ENCODE measurements around the gene PLCH1.

The PLCH1 gene

DNA sequence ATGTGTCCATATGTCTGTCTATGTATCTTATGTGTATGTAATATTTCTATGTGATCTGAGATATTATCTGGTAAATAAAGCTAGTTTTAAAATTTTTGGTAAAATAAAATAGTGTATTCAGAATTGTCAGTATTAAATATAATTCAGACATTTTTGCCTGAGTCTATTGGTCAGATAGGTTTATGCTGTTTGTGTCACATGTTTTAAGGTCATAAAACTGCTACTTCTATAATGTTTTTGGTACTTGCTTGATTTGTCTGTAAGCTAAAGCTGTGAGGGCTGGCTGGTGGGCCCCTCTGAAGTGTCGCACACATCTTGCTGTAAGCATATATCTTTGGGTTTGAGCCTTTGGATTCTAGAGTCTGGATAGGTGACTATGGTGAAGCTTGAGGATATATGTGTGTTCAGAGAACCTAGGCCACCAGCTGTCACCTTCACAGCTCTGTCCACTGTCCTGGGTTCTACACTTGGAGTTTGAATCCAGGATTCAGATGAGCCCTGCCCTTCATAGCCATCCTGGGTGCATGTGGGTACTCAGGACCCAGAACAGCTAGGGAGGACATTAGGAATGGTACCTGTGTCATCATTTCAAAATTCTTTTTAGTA lies 379.6 kb downstream of the PLCH1 start:
- in situ Hi-C loops (cut with MboI; ENCODE audit: low pct_unique_long_range_greater_than_20kb, low sequenced_read_pairs, unreplicated experiment), result no loop called here
- DNase-seq (ENCODE audit: low spot score), result no peak

DNA sequence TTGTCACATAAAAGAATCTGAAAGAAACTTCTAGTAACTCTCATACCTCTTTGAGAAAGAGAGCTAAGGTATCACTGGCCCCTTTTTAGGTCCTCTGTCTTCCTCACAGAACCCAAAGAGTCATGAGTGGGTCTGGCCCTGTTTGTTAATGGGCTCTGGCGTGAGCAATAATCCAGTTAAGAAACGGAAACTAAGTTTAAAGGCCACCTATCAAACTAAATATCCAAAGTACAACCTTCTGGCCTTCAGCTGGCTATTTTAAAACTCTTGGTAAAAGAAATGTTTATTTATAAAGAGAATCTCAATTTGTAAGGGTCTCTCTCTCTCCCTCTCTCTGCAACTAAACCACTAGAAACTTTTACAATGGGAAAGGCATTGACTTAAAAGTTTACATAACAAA lies 380.4 kb downstream of the PLCH1 start:
- DNase-seq (ENCODE audit: low spot score), result no peak
- in situ Hi-C loops (cut with MboI; ENCODE audit: low pct_unique_long_range_greater_than_20kb, low sequenced_read_pairs, unreplicated experiment), result no loop called here
- TF ChIP-seq, protein P1, sequence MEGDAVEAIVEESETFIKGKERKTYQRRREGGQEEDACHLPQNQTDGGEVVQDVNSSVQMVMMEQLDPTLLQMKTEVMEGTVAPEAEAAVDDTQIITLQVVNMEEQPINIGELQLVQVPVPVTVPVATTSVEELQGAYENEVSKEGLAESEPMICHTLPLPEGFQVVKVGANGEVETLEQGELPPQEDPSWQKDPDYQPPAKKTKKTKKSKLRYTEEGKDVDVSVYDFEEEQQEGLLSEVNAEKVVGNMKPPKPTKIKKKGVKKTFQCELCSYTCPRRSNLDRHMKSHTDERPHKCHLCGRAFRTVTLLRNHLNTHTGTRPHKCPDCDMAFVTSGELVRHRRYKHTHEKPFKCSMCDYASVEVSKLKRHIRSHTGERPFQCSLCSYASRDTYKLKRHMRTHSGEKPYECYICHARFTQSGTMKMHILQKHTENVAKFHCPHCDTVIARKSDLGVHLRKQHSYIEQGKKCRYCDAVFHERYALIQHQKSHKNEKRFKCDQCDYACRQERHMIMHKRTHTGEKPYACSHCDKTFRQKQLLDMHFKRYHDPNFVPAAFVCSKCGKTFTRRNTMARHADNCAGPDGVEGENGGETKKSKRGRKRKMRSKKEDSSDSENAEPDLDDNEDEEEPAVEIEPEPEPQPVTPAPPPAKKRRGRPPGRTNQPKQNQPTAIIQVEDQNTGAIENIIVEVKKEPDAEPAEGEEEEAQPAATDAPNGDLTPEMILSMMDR (IDR thresholded peaks at IDR 0.05; ENCODE audit: extremely low read depth, insufficient read depth, missing control alignments), result no peak

More for the DNA sequence above, 379.6 kb downstream of the PLCH1 start:
- TF ChIP-seq, protein P1 (IDR thresholded peaks at IDR 0.05; ENCODE audit: extremely low read depth, insufficient read depth, missing control alignments), result no peak

DNA sequence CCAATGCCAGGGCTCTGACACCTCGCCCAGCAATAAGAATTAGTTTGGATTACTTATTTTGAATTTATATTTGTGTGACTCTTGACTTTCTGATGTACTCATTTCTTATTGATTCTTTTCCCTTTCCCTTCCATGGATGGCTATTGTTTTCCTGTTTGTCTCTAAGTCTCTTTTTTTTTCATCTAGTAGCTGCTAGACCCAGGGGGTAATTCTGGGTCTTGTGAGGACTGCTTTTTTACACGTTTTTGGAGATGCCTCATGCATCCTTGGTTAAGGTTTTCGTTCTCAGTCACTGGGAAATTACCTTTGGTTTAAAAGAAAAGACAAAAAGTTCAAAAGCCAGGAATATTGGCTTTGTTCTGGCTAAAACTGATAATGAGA lies 381.2 kb downstream of the PLCH1 start:
- in situ Hi-C loops (cut with MboI; ENCODE audit: low pct_unique_long_range_greater_than_20kb, low sequenced_read_pairs, unreplicated experiment), result no loop called here
- TF ChIP-seq, protein P1 (IDR thresholded peaks at IDR 0.05; ENCODE audit: extremely low read depth, insufficient read depth, missing control alignments), result no peak
- no peak for DNase-seq (ENCODE audit: low spot score)

DNA sequence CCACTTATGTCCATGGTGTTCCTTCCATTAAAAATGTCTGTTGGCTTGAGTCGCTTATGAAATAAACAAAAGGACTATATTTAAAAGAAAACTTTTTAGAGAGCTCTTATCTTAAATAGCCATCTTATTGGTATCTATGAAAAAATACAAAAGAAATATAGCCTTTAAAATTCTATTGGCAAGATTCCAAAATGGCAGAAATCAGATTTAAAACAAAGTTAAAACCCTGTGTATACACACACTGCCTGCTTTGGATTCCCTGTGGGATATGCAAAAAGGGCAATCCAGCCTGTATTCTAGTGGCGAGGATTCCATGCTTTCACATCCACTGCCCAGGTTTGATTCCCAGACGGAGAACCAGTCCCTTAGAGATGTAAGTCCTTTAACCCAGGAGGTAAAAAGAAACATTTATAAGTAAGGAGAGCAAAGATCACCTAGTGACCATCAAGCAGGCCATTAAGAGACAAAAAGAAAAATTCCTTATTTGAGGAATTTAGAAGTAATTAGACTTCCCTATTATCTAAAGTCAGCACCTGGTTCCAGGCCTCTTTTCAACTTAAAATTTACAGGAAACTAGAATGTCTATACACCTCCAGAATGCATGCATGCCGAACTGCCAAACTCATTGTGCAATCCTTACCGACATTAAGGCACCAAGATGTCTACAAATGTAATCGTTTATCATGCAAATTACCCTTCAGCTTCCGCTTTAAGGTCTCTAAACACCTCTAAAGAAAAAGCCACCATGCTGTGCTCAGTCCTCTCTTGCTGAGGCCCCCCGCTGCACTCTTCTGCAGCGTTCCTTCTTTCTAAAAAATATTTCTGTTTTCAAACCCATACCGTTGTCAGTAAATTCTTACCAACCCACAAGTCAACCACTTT lies 381.8 kb downstream of the PLCH1 start:
- in situ Hi-C loops (cut with MboI; ENCODE audit: low pct_unique_long_range_greater_than_20kb, low sequenced_read_pairs, unreplicated experiment), result no loop called here
- no peak for DNase-seq (ENCODE audit: low spot score)
- TF ChIP-seq, protein P1 (IDR thresholded peaks at IDR 0.05; ENCODE audit: extremely low read depth, insufficient read depth, missing control alignments), result no peak

DNA sequence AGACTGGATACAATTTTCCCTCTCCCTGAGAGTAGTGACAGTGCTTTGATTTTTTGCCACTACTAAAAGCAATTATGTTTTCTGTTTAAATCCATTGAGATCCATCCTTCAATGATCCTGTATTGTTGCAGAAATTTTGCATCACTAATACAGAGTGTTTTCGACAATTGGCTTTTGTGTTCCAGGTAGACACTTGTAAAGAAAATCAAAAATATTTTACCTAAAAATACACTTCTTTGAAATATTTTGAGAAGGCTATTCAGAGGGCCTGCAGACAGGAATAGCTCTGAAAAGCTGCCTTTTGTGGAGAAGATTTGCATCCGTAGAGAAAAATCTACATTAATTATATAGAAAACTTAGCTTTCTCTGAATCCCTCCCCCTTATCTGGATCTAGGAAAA lies 384.6 kb downstream of the PLCH1 start:
- in situ Hi-C loops (cut with MboI; ENCODE audit: low pct_unique_long_range_greater_than_20kb, low sequenced_read_pairs, unreplicated experiment), result no loop called here
- TF ChIP-seq, protein P1 (IDR thresholded peaks at IDR 0.05; ENCODE audit: extremely low read depth, insufficient read depth, missing control alignments), result no peak
- DNase-seq (ENCODE audit: low spot score), result no peak

DNA sequence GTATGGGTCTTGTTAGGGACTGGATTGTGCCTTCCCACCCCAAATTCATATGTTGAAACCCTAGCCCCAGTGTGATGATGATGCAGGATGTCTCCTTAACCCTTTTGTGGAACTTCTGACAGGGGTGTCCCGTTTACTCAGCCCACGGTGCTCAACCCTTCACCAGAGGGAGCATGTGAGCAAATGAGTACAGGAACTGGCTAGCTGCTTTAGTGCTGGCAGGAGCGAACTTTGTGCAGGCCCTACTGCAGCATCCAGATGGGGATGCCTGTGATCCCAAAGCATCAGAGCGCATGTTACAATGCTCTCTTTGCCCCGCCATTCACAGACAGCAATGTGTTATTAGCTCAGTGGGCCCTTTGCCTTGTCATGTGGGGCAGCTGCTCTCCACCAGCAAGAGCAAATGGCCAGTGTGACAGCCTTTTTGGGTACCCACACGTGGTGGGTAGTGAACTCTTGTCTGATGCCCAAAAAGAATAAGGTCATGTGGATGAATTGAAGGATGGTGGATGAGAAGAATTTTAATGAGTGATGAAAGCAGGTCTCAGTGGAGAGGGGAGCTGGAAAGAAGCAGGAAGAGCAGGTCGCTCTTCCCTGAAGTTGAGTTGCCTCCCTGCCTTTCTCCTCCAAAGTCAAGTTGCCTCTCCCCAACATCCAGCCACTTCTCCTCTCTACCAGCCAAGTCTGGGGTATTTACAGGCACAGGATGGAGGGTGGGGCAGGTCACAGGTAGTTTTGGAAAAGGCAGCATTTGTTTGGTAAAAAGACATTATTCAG lies 388.1 kb downstream of the PLCH1 start:
- TF ChIP-seq, protein P1 (IDR thresholded peaks at IDR 0.05; ENCODE audit: extremely low read depth, insufficient read depth, missing control alignments), result no peak
- DNase-seq (ENCODE audit: low spot score), result no peak
- in situ Hi-C loops (cut with MboI; ENCODE audit: low pct_unique_long_range_greater_than_20kb, low sequenced_read_pairs, unreplicated experiment), result no loop called here

All from GM13977 (cell line).